Measurements from ENCODE around the gene TRPV3.

TRPV3 gene

GRCh38 chr17:3529817-3530741 is 27.5 kb downstream of the TRPV3 start:
- ATAC-seq (ENCODE audit: insufficient read depth, low read depth) (no peak), DNase-seq (no peak)
- TF ChIP-seq CTCF (IDR thresholded peaks at IDR 0.05; ENCODE audit: borderline replicate concordance, extremely low read depth, low read length, poor library complexity, severe bottlenecking) (no peak), EZH2 (IDR thresholded peaks at IDR 0.05; ENCODE audit: borderline replicate concordance, low read depth, low read length, severe bottlenecking) (no peak)
- Histone ChIP-seq H3K9ac (ENCODE audit: low read depth, low read length) (no peak overlapping the region), H3K4me2 (ENCODE audit: insufficient read depth, low read length) (no peak overlapping the region), H2AFZ (ENCODE audit: low read depth, low read length) (no peak overlapping the region), H3K27me3 (ENCODE audit: insufficient read depth, low read length, poor library complexity) (no peaks in the 10 kb centered on the region), H3K27ac (ENCODE audit: low read length) (no peak overlapping the region), H3K79me2 (ENCODE audit: insufficient read depth, low read length) (no peaks in the 10 kb centered on the region), H3K9me3 (ENCODE audit: insufficient read depth, low read length, severe bottlenecking) (no peaks in the 10 kb centered on the region), H3K4me3 (ENCODE audit: low read depth in 1 of 2, low read length in 2 of 2) (no peak overlapping the region), H4K20me1 (ENCODE audit: insufficient read depth, low read length) (no peaks in the 10 kb centered on the region; the same call in 1 of the 2 replicates), H3K36me3 (ENCODE audit: insufficient read depth, low read length) (no peaks in the 10 kb centered on the region), H3K4me1 (ENCODE audit: insufficient read depth, low read length) (no peaks in the 10 kb centered on the region)

GRCh38 chr17:3528880-3529511 is 28.6 kb downstream of the TRPV3 start:
- Histone ChIP-seq H3K36me3 (ENCODE audit: insufficient read depth, low read length) (no peaks in the 10 kb centered on the region), H3K9ac (ENCODE audit: low read depth, low read length) (no peak overlapping the region), H3K4me3 (ENCODE audit: low read depth in 1 of 2, low read length in 2 of 2) (no peak overlapping the region), H2AFZ (ENCODE audit: low read depth, low read length) (no peak overlapping the region), H3K9me3 (ENCODE audit: insufficient read depth, low read length, severe bottlenecking) (no peaks in the 10 kb centered on the region), H3K79me2 (ENCODE audit: insufficient read depth, low read length) (no peaks in the 10 kb centered on the region), H3K27ac (ENCODE audit: low read length) (no peak overlapping the region), H3K4me2 (ENCODE audit: insufficient read depth, low read length) (no peak overlapping the region), H3K4me1 (ENCODE audit: insufficient read depth, low read length) (no peaks in the 10 kb centered on the region), H4K20me1 (ENCODE audit: insufficient read depth, low read length) (no peaks in the 10 kb centered on the region; the same call in 1 of the 2 replicates), H3K27me3 (ENCODE audit: insufficient read depth, low read length, poor library complexity) (no peaks in the 10 kb centered on the region)
- DNase-seq (no peak), ATAC-seq (ENCODE audit: insufficient read depth, low read depth) (no peak)
- TF ChIP-seq EZH2 (IDR thresholded peaks at IDR 0.05; ENCODE audit: borderline replicate concordance, low read depth, low read length, severe bottlenecking) (no peak), CTCF (IDR thresholded peaks at IDR 0.05; ENCODE audit: borderline replicate concordance, extremely low read depth, low read length, poor library complexity, severe bottlenecking) (no peak)

GRCh38 chr17:3528403-3528851 is 29.2 kb downstream of the TRPV3 start:
- DNase-seq (no peak), ATAC-seq (ENCODE audit: insufficient read depth, low read depth) (no peak)
- Histone ChIP-seq H3K36me3 (ENCODE audit: insufficient read depth, low read length) (no peaks in the 10 kb centered on the region), H4K20me1 (ENCODE audit: insufficient read depth, low read length) (no peaks in the 10 kb centered on the region; the same call in 1 of the 2 replicates), H3K4me2 (ENCODE audit: insufficient read depth, low read length) (no peak overlapping the region), H3K4me3 (ENCODE audit: low read depth in 1 of 2, low read length in 2 of 2) (no peak overlapping the region), H3K27me3 (ENCODE audit: insufficient read depth, low read length, poor library complexity) (no peaks in the 10 kb centered on the region), H3K4me1 (ENCODE audit: insufficient read depth, low read length) (no peaks in the 10 kb centered on the region), H3K9ac (ENCODE audit: low read depth, low read length) (no peak overlapping the region), H3K27ac (ENCODE audit: low read length) (no peak overlapping the region), H3K79me2 (ENCODE audit: insufficient read depth, low read length) (no peaks in the 10 kb centered on the region), H2AFZ (ENCODE audit: low read depth, low read length) (no peak overlapping the region), H3K9me3 (ENCODE audit: insufficient read depth, low read length, severe bottlenecking) (no peaks in the 10 kb centered on the region)
- no peak for TF ChIP-seq CTCF (IDR thresholded peaks at IDR 0.05; ENCODE audit: borderline replicate concordance, extremely low read depth, low read length, poor library complexity, severe bottlenecking)
- no peak for TF ChIP-seq EZH2 (IDR thresholded peaks at IDR 0.05; ENCODE audit: borderline replicate concordance, low read depth, low read length, severe bottlenecking)

Data from DND-41 (cell line).